Gastroesophageal sphincter (tissue), 3 donors: ENCODE measurements around the gene EPHA10.

Experiments used
- EP300 ChIP-seq: sonication (generic); formaldehyde crosslinking; IDR thresholded peaks from one replicate; pipeline ENCODE4 v1.6.1; 2017; ENCODE audit warnings: antibody characterized with exemption, mild to moderate bottlenecking
- POLR2A ChIP-seq, 2 donors: fragments of 450-650 bp; IDR thresholded peaks; one replicate each; pipeline ENCODE4 v1.6.1; 2017; ENCODE audit warnings: antibody characterized with exemption in 2 of 2, mild to moderate bottlenecking in 2 of 2, moderate library complexity in 1 of 2
- TF ChIP-seq, protein P1 (sequence below), 4 experiments: fragments of 200-600 bp in 2 of 4; fragments of 450-650 bp in 2 of 4; sonication (generic) in 1 of 4; IDR thresholded peaks; one replicate each; pipeline ENCODE4 v1.5.1; 2017 to 2019; ENCODE audit warnings: antibody characterized with exemption in 4 of 4, mild to moderate bottlenecking in 2 of 4, moderate library complexity in 2 of 4

DNA sequence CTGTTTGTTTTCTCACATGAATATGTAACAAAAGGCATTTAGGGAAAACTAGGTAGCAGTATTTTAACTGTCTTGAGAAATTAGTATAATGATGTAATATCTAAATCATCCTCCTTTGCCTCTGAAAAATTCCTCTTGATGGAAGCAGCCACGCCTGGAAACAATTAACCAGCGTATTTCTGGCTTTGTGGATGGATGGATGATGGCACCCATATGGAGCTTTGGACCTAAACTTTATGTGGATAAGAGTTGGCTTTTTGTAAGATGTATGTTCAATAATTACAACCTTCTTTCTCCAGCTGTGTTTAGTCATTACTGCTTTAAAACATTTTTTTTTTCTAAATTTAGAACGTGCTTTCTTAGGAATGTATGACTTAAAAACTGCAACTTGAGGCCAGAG lies 60.0 kb downstream of the EPHA10 start:
- TF ChIP-seq, protein P1, sequence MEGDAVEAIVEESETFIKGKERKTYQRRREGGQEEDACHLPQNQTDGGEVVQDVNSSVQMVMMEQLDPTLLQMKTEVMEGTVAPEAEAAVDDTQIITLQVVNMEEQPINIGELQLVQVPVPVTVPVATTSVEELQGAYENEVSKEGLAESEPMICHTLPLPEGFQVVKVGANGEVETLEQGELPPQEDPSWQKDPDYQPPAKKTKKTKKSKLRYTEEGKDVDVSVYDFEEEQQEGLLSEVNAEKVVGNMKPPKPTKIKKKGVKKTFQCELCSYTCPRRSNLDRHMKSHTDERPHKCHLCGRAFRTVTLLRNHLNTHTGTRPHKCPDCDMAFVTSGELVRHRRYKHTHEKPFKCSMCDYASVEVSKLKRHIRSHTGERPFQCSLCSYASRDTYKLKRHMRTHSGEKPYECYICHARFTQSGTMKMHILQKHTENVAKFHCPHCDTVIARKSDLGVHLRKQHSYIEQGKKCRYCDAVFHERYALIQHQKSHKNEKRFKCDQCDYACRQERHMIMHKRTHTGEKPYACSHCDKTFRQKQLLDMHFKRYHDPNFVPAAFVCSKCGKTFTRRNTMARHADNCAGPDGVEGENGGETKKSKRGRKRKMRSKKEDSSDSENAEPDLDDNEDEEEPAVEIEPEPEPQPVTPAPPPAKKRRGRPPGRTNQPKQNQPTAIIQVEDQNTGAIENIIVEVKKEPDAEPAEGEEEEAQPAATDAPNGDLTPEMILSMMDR (IDR thresholded peaks at IDR 0.05) = no peak
- no peak for TF ChIP-seq EP300
- no peak for TF ChIP-seq POLR2A (IDR thresholded peaks at IDR 0.05)
